ENCODE data around the gene TULP3.

Gene TULP3

GRCh38 chr12:2886768-2887450, 3.8 kb upstream of the TULP3 start:
- H3K27me3 ChIP-seq (ENCODE audit: insufficient read depth, low read length): no peaks in the 10 kb centered on the region
- H3K4me1 ChIP-seq (ENCODE audit: insufficient read depth, low read length): peaks cover 4% of the 10 kb centered on the region
- no peak overlapping the region for H3K4me3 ChIP-seq (ENCODE audit: low read length)
- no peak overlapping the region for H2AFZ ChIP-seq (ENCODE audit: low read depth, low read length)
- no peaks in the 10 kb centered on the region for H3K9me3 ChIP-seq (ENCODE audit: low read length)
- H3K36me3 ChIP-seq (ENCODE audit: insufficient read depth, low read length): peaks cover 42% of the 10 kb centered on the region

- H3K9me3 ChIP-seq (ENCODE audit: low read length): no peaks in the 10 kb centered on the region
- H2AFZ ChIP-seq (ENCODE audit: low read depth, low read length): peak overlapping the region; percentile 71
- peaks cover 29% of the 10 kb centered on the region for H3K36me3 ChIP-seq (ENCODE audit: insufficient read depth, low read length)
- peak overlapping the region; percentile 90 for H3K4me3 ChIP-seq (ENCODE audit: low read length)
- H3K4me1 ChIP-seq (ENCODE audit: insufficient read depth, low read length): peaks cover 6% of the 10 kb centered on the region
- no peaks in the 10 kb centered on the region for H3K27me3 ChIP-seq (ENCODE audit: insufficient read depth, low read length)
Observed at GRCh38 chr12:2890001-2890387, 697 bp upstream of the TULP3 start.

GRCh38 chr12:2891240-2892053, 756 bp downstream of the TULP3 start:
- peak overlapping the region; percentile 71 for H2AFZ ChIP-seq (ENCODE audit: low read depth, low read length)
- H3K4me1 ChIP-seq (ENCODE audit: insufficient read depth, low read length): peaks cover 9% of the 10 kb centered on the region
- peaks cover 22% of the 10 kb centered on the region for H3K36me3 ChIP-seq (ENCODE audit: insufficient read depth, low read length)
- H3K4me3 ChIP-seq (ENCODE audit: low read length): peak overlapping the region; percentile 90
- H3K27me3 ChIP-seq (ENCODE audit: insufficient read depth, low read length): no peaks in the 10 kb centered on the region
- H3K9me3 ChIP-seq (ENCODE audit: low read length): no peaks in the 10 kb centered on the region

DNA sequence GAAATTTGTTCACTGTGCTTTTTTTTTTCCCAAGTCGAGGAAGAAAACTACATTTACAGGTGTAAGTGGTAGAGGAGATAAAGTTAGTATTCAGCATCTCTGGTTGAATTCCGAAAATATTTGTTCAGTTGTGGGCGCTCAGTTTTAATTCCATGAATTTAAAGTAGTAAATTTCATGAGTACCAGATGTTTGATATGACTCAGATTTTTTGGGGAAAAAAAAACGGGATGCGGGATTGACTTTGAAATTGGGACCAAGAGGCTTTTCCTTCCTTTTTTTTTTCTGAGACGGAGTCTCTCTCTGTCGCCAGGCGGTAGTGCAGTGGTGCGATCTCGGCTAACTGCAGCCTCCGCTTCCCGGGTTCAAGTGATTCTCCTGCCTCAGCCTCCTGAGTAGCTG, 1.6 kb downstream of the TULP3 start:
- no peaks in the 10 kb centered on the region for H3K9me3 ChIP-seq (ENCODE audit: low read length)
- peaks cover 9% of the 10 kb centered on the region for H3K4me1 ChIP-seq (ENCODE audit: insufficient read depth, low read length)
- H2AFZ ChIP-seq (ENCODE audit: low read depth, low read length): no peak overlapping the region
- H3K27me3 ChIP-seq (ENCODE audit: insufficient read depth, low read length): no peaks in the 10 kb centered on the region
- H3K36me3 ChIP-seq (ENCODE audit: insufficient read depth, low read length): peaks cover 17% of the 10 kb centered on the region
- H3K4me3 ChIP-seq (ENCODE audit: low read length): peak overlapping the region; percentile 90

DNA sequence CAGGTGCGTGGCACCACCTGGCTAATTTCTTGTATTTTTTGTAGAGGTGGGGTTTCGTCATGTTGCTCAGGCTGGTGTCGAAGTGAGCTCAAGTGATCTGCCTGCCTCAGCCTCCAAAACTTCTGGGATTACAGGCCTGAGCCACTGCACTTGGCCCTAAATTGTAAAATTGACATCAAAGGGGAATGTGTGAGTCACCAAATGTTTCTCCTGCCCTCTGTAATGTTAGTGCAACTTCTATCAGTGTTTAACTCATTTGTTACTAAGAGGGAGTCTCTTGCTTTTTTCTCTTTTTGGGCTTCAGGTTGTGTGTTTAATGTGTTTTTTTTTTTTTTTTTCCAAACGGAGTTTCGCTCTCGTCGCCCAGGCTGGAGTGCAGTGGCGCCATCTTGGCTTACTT, 2.3 kb downstream of the TULP3 start:
- peaks cover 11% of the 10 kb centered on the region for H3K36me3 ChIP-seq (ENCODE audit: insufficient read depth, low read length)
- no peaks in the 10 kb centered on the region for H3K27me3 ChIP-seq (ENCODE audit: insufficient read depth, low read length)
- H3K9me3 ChIP-seq (ENCODE audit: low read length): no peaks in the 10 kb centered on the region
- peaks cover 9% of the 10 kb centered on the region for H3K4me1 ChIP-seq (ENCODE audit: insufficient read depth, low read length)
- H3K4me3 ChIP-seq (ENCODE audit: low read length): no peak overlapping the region
- no peak overlapping the region for H2AFZ ChIP-seq (ENCODE audit: low read depth, low read length)

DNA sequence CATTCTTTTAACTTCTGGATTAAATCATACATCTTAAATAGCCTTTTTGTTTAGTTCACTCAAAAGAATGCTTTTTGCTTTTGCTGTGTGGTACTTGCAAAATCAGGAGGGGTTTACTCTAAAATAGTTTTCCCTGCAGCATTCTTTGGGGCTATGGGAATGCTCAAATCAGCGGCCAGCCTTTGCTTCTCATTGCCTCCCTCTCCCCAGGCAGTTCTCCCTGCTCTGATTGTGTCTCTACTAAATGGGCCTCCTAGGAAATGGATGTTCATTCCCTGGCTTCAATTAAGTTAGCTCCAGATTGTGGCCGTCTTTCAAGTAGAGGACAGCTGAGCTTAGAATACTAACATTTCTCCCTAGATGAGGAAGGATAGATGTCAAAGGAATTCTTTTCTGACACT, 4.4 kb downstream of the TULP3 start:
- Histone ChIP-seq H3K36me3 (ENCODE audit: insufficient read depth, low read length) (peaks cover 2% of the 10 kb centered on the region), H3K4me1 (ENCODE audit: insufficient read depth, low read length) (peaks cover 9% of the 10 kb centered on the region), H3K9me3 (ENCODE audit: low read length) (no peaks in the 10 kb centered on the region), H3K27me3 (ENCODE audit: insufficient read depth, low read length) (no peaks in the 10 kb centered on the region), H2AFZ (ENCODE audit: low read depth, low read length) (no peak overlapping the region), H3K4me3 (ENCODE audit: low read length) (no peak overlapping the region)

DNA sequence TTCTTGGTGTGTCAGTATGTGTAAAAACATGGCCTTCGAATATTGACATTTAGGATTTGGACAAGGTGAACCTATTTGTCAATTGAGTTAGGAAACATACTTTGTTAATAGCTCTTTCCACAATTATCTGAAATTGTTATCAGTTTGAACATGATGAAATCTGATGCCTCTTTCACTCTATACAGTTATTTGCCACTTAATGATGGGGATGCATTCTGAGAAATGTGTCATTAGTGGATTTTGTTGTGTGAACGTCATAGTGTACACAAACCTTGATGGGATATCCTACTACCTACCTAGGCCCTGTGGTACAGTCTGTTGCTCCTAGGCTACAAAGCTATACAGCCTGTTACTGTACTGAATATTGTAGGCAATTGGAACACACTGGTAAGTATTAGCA, 4.8 kb downstream of the TULP3 start:
- Histone ChIP-seq H2AFZ (ENCODE audit: low read depth, low read length) (no peak overlapping the region), H3K4me1 (ENCODE audit: insufficient read depth, low read length) (peaks cover 5% of the 10 kb centered on the region), H3K27me3 (ENCODE audit: insufficient read depth, low read length) (no peaks in the 10 kb centered on the region), H3K9me3 (ENCODE audit: low read length) (no peaks in the 10 kb centered on the region), H3K4me3 (ENCODE audit: low read length) (no peak overlapping the region), H3K36me3 (ENCODE audit: insufficient read depth, low read length) (peaks cover 2% of the 10 kb centered on the region)

DNA sequence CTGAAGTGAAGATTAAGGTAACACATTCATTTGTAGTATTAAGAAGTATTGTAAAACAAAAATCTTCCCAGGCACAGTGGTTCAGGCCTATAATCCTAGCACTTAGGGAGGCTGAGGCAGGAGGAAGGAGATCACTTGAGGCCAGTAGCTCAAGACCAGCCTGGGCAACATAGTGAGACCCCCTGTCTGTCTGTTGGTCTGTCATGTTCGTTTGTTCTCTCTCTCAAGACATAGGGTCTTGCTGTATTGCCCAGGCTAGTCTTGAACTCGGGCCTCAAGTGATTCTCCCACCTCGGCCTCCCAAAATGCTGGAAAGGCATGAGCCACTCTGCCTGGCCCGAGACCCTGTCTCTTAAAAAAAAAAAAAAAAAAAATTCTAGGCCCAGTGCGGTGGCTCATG, 6.7 kb downstream of the TULP3 start:
- Histone ChIP-seq H3K4me3 (ENCODE audit: low read length) (no peak overlapping the region), H3K9me3 (ENCODE audit: low read length) (no peaks in the 10 kb centered on the region), H3K4me1 (ENCODE audit: insufficient read depth, low read length) (peaks cover 5% of the 10 kb centered on the region), H3K36me3 (ENCODE audit: insufficient read depth, low read length) (peaks cover 2% of the 10 kb centered on the region), H3K27me3 (ENCODE audit: insufficient read depth, low read length) (no peaks in the 10 kb centered on the region), H2AFZ (ENCODE audit: low read depth, low read length) (no peak overlapping the region)

DNA sequence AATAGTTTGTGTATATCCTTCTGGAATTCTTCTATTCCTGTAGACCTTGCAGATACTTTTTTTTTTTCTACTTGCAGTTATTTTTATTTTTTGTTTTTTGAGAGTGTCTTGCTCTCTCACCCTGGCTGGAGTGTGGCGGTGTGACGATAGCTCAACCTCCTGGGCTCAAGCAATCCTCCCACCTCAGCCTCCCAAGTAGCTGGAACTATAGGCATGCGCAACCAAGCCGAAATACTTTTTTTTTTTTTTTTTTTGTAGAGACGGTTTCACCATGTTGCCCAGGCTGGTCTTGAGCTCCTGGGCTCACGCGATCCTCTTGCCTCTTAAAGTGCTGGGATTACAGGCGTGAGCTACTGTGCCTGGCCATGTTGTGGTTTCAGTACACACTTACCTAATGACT, 10.0 kb downstream of the TULP3 start:
- H3K9me3 ChIP-seq (ENCODE audit: low read length): no peaks in the 10 kb centered on the region
- H3K4me3 ChIP-seq (ENCODE audit: low read length): no peak overlapping the region
- no peaks in the 10 kb centered on the region for H3K27me3 ChIP-seq (ENCODE audit: insufficient read depth, low read length)
- H3K4me1 ChIP-seq (ENCODE audit: insufficient read depth, low read length): no peaks in the 10 kb centered on the region
- H2AFZ ChIP-seq (ENCODE audit: low read depth, low read length): no peak overlapping the region
- H3K36me3 ChIP-seq (ENCODE audit: insufficient read depth, low read length): peaks cover 2% of the 10 kb centered on the region

- peaks cover 2% of the 10 kb centered on the region for H3K36me3 ChIP-seq (ENCODE audit: insufficient read depth, low read length)
- H3K4me3 ChIP-seq (ENCODE audit: low read length): no peak overlapping the region
- H3K9me3 ChIP-seq (ENCODE audit: low read length): no peaks in the 10 kb centered on the region
- H2AFZ ChIP-seq (ENCODE audit: low read depth, low read length): no peak overlapping the region
- no peaks in the 10 kb centered on the region for H3K4me1 ChIP-seq (ENCODE audit: insufficient read depth, low read length)
- no peaks in the 10 kb centered on the region for H3K27me3 ChIP-seq (ENCODE audit: insufficient read depth, low read length)
Observed at GRCh38 chr12:2902272-2902880, 11.7 kb downstream of the TULP3 start.

GRCh38 chr12:2904260-2904659, 13.6 kb downstream of the TULP3 start:
- H3K9me3 ChIP-seq (ENCODE audit: low read length): no peaks in the 10 kb centered on the region
- H3K36me3 ChIP-seq (ENCODE audit: insufficient read depth, low read length): peaks cover 3% of the 10 kb centered on the region
- no peak overlapping the region for H3K4me3 ChIP-seq (ENCODE audit: low read length)
- H2AFZ ChIP-seq (ENCODE audit: low read depth, low read length): no peak overlapping the region
- H3K27me3 ChIP-seq (ENCODE audit: insufficient read depth, low read length): no peaks in the 10 kb centered on the region
- no peaks in the 10 kb centered on the region for H3K4me1 ChIP-seq (ENCODE audit: insufficient read depth, low read length)

DNA sequence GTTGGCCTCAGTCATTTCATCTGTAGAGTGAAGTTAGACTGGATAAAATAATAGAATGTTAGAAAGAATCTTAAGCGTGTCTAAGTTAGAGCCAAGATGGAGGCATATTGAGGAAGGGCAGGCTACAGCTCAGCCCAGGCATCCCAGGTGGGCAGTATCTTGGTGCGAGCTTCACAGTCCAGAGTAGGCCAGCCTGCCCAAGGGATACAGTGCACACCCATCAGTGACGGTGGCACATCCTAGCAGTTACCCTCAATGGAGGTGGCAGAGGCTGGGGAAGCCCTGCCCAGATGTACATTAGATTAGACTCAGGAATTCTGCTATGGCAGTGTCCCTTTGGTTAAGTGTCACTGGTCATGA, 21.5 kb downstream of the TULP3 start:
- no peak overlapping the region for H2AFZ ChIP-seq (ENCODE audit: low read depth, low read length)
- H3K27me3 ChIP-seq (ENCODE audit: insufficient read depth, low read length): no peaks in the 10 kb centered on the region
- H3K36me3 ChIP-seq (ENCODE audit: insufficient read depth, low read length): peaks cover 40% of the 10 kb centered on the region
- H3K4me1 ChIP-seq (ENCODE audit: insufficient read depth, low read length): no peaks in the 10 kb centered on the region
- no peaks in the 10 kb centered on the region for H3K9me3 ChIP-seq (ENCODE audit: low read length)
- no peak overlapping the region for H3K4me3 ChIP-seq (ENCODE audit: low read length)

DNA sequence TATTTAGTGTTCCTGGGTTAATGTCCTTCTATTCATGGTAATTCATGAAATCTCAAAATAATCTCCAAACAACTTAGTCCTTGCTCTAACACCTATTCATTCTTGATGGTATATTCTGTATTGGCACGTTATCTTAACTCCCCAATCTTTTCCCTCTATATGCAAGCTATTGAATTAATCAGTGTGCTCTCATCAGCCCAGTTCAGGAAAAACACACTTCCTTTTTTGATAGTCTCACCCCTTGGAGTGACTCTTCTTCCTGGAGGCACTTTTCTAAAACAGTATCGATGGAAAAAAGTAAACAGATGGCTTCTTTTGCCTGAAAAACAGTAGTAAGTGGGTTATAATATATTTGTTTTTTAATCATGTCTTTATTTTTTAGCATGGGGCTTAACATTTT, 28.6 kb downstream of the TULP3 start:
- Histone ChIP-seq H3K9me3 (ENCODE audit: low read length) (no peaks in the 10 kb centered on the region), H2AFZ (ENCODE audit: low read depth, low read length) (no peak overlapping the region), H3K4me3 (ENCODE audit: low read length) (no peak overlapping the region), H3K36me3 (ENCODE audit: insufficient read depth, low read length) (peaks cover 57% of the 10 kb centered on the region), H3K4me1 (ENCODE audit: insufficient read depth, low read length) (no peaks in the 10 kb centered on the region), H3K27me3 (ENCODE audit: insufficient read depth, low read length) (no peaks in the 10 kb centered on the region)

Measured in neuron (in vitro differentiated cells).